Embryonic facial prominence (tissue), 1 donor: ENCODE results near the gene IQCB1.
A peak's percentile ranks its signal among the peaks of the same experiment; 100 is the strongest.
"Not testable (repeated sequence)": the region's sequence is repeated elsewhere in the genome, so short reads cannot be mapped to it uniquely, and the experiment has no call there.

ENCODE experiments used
- DNase-seq: peaks from one replicate; pipeline ENCODE4 v3.0.0-alpha.2; 2016; ENCODE audit errors: extremely low spot score

Gene IQCB1

GRCh38 chr3:121803771-121804320 is 31.0 kb downstream of the IQCB1 start:
- no peak for DNase-seq

- no peak for DNase-seq
These were observed 34.0 kb downstream of the IQCB1 start for GRCh38 chr3:121800906-121801305.

GRCh38 chr3:121796970-121797369 is 37.9 kb downstream of the IQCB1 start:
- DNase-seq, result no peak

GRCh38 chr3:121794264-121794983 is 40.4 kb downstream of the IQCB1 start:
- DNase-seq, result no peak

GRCh38 chr3:121793078-121793477 is 41.8 kb downstream of the IQCB1 start:
- no peak for DNase-seq

GRCh38 chr3:121786485-121786884 is 48.4 kb downstream of the IQCB1 start:
- no peak for DNase-seq

- DNase-seq, result not testable (repeated sequence)
These were observed 52.1 kb downstream of the IQCB1 start for GRCh38 chr3:121782784-121783183.

GRCh38 chr3:121781611-121782010 is 53.2 kb downstream of the IQCB1 start:
- DNase-seq, result no peak

- DNase-seq, result not testable (repeated sequence)
These were observed 59.8 kb downstream of the IQCB1 start for GRCh38 chr3:121775095-121775494.

GRCh38 chr3:121769246-121769645 is 65.6 kb downstream of the IQCB1 start:
- DNase-seq, result no peak

- DNase-seq, result no peak
These were observed 66.4 kb downstream of the IQCB1 start for GRCh38 chr3:121768452-121768851.

- no peak for DNase-seq
These were observed 75.2 kb downstream of the IQCB1 start for GRCh38 chr3:121759541-121760202.

- no peak for DNase-seq
These were observed 76.0 kb downstream of the IQCB1 start for GRCh38 chr3:121758727-121759450.

GRCh38 chr3:121757812-121758545 is 76.9 kb downstream of the IQCB1 start:
- DNase-seq, result no peak

- DNase-seq, result no peak
These were observed 77.6 kb downstream of the IQCB1 start for GRCh38 chr3:121757087-121757811.

- DNase-seq, result no peak
These were observed 82.1 kb downstream of the IQCB1 start for GRCh38 chr3:121752772-121753171.

- DNase-seq, result no peak
These were observed 82.6 kb downstream of the IQCB1 start for GRCh38 chr3:121752261-121752660.

GRCh38 chr3:121750087-121750415 is 84.8 kb downstream of the IQCB1 start:
- DNase-seq, result no peak

GRCh38 chr3:121749276-121750086 is 85.4 kb downstream of the IQCB1 start, which contains the start of gene GOLGB1:
Gene GOLGB1 (minus strand): TSS chr3:121749741. CDS start chr3:121730971, 18,770 bp downstream.
- DNase-seq, result peak; percentile 99

GRCh38 chr3:121748680-121749275 is 86.1 kb downstream of the IQCB1 start:
- no peak for DNase-seq
